ENCODE data around the gene MTCP1. TPM values are rescaled to one million over a fixed set of nuclear protein-coding genes. Genes with fewer than 3 reads are reported as not detected.

Gene MTCP1
- 0.27 and 1.1 TPM in 2 replicates for total RNA-seq

GRCh38 chrX:155070975-155071693 is at the start of gene MTCP1, which contains the start of the genes BRCC3 and CMC4:
TSS of gene MTCP1 (minus strand) at chrX:155071136. CDS start at chrX:155066010, 5,126 bp downstream.
TSS of gene BRCC3 (plus strand) at chrX:155071508. CDS start at chrX:155071528, 20 bp downstream.
TSS of gene CMC4 (minus strand) at chrX:155071136. CDS start at chrX:155064023, 7,113 bp downstream.
- Histone ChIP-seq H3K36me3 (ENCODE audit: control insufficient read depth, insufficient read depth, low read length) (no peaks in the 10 kb centered on the region), H3K4me3 (ENCODE audit: low read depth, low read length) (peak within 1 kb of the TSS; percentile 73), H3K27me3 (ENCODE audit: control insufficient read depth, insufficient read depth, low read length) (no peaks in the 10 kb centered on the region)
- no peak for TF ChIP-seq CTCF (IDR thresholded peaks at IDR 0.05; ENCODE audit: insufficient read depth, low read length, poor library complexity, severe bottlenecking)
- no peak for DNase-seq (ENCODE audit: low read depth)

- H3K27me3 ChIP-seq (ENCODE audit: control insufficient read depth, insufficient read depth, low read length), result no peaks in the 10 kb centered on the region
- no peak for DNase-seq (ENCODE audit: low read depth)
- TF ChIP-seq CTCF (IDR thresholded peaks at IDR 0.05; ENCODE audit: insufficient read depth, low read length, poor library complexity, severe bottlenecking), result no peak
- no peaks in the 10 kb centered on the region for H3K36me3 ChIP-seq (ENCODE audit: control insufficient read depth, insufficient read depth, low read length)
- H3K4me3 ChIP-seq (ENCODE audit: low read depth, low read length), result no peak overlapping the region
These were observed 44.4 kb upstream of the MTCP1 start for GRCh38 chrX:155115174-155115819.

GRCh38 chrX:155113097-155113496 is 42.2 kb upstream of the MTCP1 start:
- Histone ChIP-seq H3K27me3 (ENCODE audit: control insufficient read depth, insufficient read depth, low read length) (no peaks in the 10 kb centered on the region), H3K4me3 (ENCODE audit: low read depth, low read length) (no peak overlapping the region), H3K36me3 (ENCODE audit: control insufficient read depth, insufficient read depth, low read length) (no peaks in the 10 kb centered on the region)
- no peak for DNase-seq (ENCODE audit: low read depth)
- TF ChIP-seq CTCF (IDR thresholded peaks at IDR 0.05; ENCODE audit: insufficient read depth, low read length, poor library complexity, severe bottlenecking), result no peak

GRCh38 chrX:155112171-155112570 is 41.2 kb upstream of the MTCP1 start:
- Histone ChIP-seq H3K27me3 (ENCODE audit: control insufficient read depth, insufficient read depth, low read length) (no peaks in the 10 kb centered on the region), H3K36me3 (ENCODE audit: control insufficient read depth, insufficient read depth, low read length) (no peaks in the 10 kb centered on the region), H3K4me3 (ENCODE audit: low read depth, low read length) (no peak overlapping the region)
- TF ChIP-seq CTCF (IDR thresholded peaks at IDR 0.05; ENCODE audit: insufficient read depth, low read length, poor library complexity, severe bottlenecking), result no peak
- no peak for DNase-seq (ENCODE audit: low read depth)

- Histone ChIP-seq H3K27me3 (ENCODE audit: control insufficient read depth, insufficient read depth, low read length) (no peaks in the 10 kb centered on the region), H3K4me3 (ENCODE audit: low read depth, low read length) (no peak overlapping the region), H3K36me3 (ENCODE audit: control insufficient read depth, insufficient read depth, low read length) (no peaks in the 10 kb centered on the region)
- DNase-seq (ENCODE audit: low read depth), result no peak
- no peak for TF ChIP-seq CTCF (IDR thresholded peaks at IDR 0.05; ENCODE audit: insufficient read depth, low read length, poor library complexity, severe bottlenecking)
These were observed 37.5 kb upstream of the MTCP1 start for GRCh38 chrX:155108427-155108826.
